Activated naive CD8-positive, alpha-beta T cell (primary cell): Measurements from ENCODE around the gene PSORS1C1.
"Not testable (repeated sequence)": the region's sequence is repeated elsewhere in the genome, so short reads cannot be mapped to it uniquely, and the experiment has no call there.

Experiments used
- H3K27ac Mint-ChIP-seq: one replicate; pipeline ENCODE4 v1.8.0; 2021; ENCODE audit warnings: mixed read lengths
- H3K27me3 Mint-ChIP-seq: one replicate; pipeline ENCODE4 v1.8.0; 2021; ENCODE audit warnings: mixed read lengths
- H3K36me3 Mint-ChIP-seq: one replicate; pipeline ENCODE4 v1.8.0; 2021; ENCODE audit warnings: mixed read lengths
- H3K4me1 Mint-ChIP-seq: one replicate; pipeline ENCODE4 v1.8.0; 2021; ENCODE audit warnings: low read depth, mixed read lengths
- H3K4me3 Mint-ChIP-seq: one replicate; pipeline ENCODE4 v1.8.0; 2021; ENCODE audit warnings: mild to moderate bottlenecking, mixed read lengths
- H3K9me3 Mint-ChIP-seq: one replicate; pipeline ENCODE4 v1.8.0; 2021; ENCODE audit warnings: low read depth, mixed read lengths

Gene PSORS1C1

GRCh38 chr6:31114541-31114878, at the start of gene PSORS1C1:
PSORS1C1 (plus strand) TSS chr6:31114800; CDS start chr6:31129633, 14,833 bp downstream.
- Mint-ChIP-seq H3K27me3 (no peaks in the 10 kb centered on the region), H3K36me3 (no peaks in the 10 kb centered on the region), H3K4me1 (no peaks in the 10 kb centered on the region), H3K9me3 (no peaks in the 10 kb centered on the region), H3K27ac (no peak within 1 kb of the TSS), H3K4me3 (no peak within 1 kb of the TSS)

- no peaks in the 10 kb centered on the region for H3K36me3 Mint-ChIP-seq
- no peak overlapping the region for H3K4me3 Mint-ChIP-seq
- H3K9me3 Mint-ChIP-seq = no peaks in the 10 kb centered on the region
- H3K4me1 Mint-ChIP-seq = no peaks in the 10 kb centered on the region
- no peak overlapping the region for H3K27ac Mint-ChIP-seq
- no peaks in the 10 kb centered on the region for H3K27me3 Mint-ChIP-seq
Observed at GRCh38 chr6:31065556-31065955, 49.0 kb upstream of the PSORS1C1 start.

GRCh38 chr6:31067028-31067427, 47.6 kb upstream of the PSORS1C1 start:
- H3K27ac Mint-ChIP-seq, H3K4me1 Mint-ChIP-seq, H3K4me3 Mint-ChIP-seq, H3K36me3 Mint-ChIP-seq, H3K27me3 Mint-ChIP-seq, H3K9me3 Mint-ChIP-seq: not testable (repeated sequence)

GRCh38 chr6:31067891-31068668, 46.5 kb upstream of the PSORS1C1 start:
- not testable (repeated sequence) for H3K27ac Mint-ChIP-seq, H3K36me3 Mint-ChIP-seq, H3K4me3 Mint-ChIP-seq, H3K4me1 Mint-ChIP-seq, H3K27me3 Mint-ChIP-seq, H3K9me3 Mint-ChIP-seq

GRCh38 chr6:31068669-31069340, 45.8 kb upstream of the PSORS1C1 start:
- no peak overlapping the region for H3K27ac Mint-ChIP-seq
- H3K27me3 Mint-ChIP-seq = no peaks in the 10 kb centered on the region
- no peaks in the 10 kb centered on the region for H3K9me3 Mint-ChIP-seq
- no peak overlapping the region for H3K4me3 Mint-ChIP-seq
- no peaks in the 10 kb centered on the region for H3K36me3 Mint-ChIP-seq
- no peaks in the 10 kb centered on the region for H3K4me1 Mint-ChIP-seq

GRCh38 chr6:31070711-31071197, 43.8 kb upstream of the PSORS1C1 start:
- H3K4me3 Mint-ChIP-seq = no peak overlapping the region
- H3K4me1 Mint-ChIP-seq = no peaks in the 10 kb centered on the region
- no peaks in the 10 kb centered on the region for H3K36me3 Mint-ChIP-seq

GRCh38 chr6:31074401-31074800, 40.2 kb upstream of the PSORS1C1 start:
- Mint-ChIP-seq H3K27ac (no peak overlapping the region), H3K36me3 (no peaks in the 10 kb centered on the region), H3K4me3 (no peak overlapping the region), H3K9me3 (no peaks in the 10 kb centered on the region), H3K27me3 (no peaks in the 10 kb centered on the region), H3K4me1 (peaks cover 2% of the 10 kb centered on the region)

More at GRCh38 chr6:31070711-31071197, 43.8 kb upstream of the PSORS1C1 start:
- Mint-ChIP-seq H3K27ac (no peak overlapping the region), H3K27me3 (no peaks in the 10 kb centered on the region), H3K9me3 (no peaks in the 10 kb centered on the region)

GRCh38 chr6:31075528-31075927, 39.1 kb upstream of the PSORS1C1 start:
- H3K27ac Mint-ChIP-seq = no peak overlapping the region
- H3K4me3 Mint-ChIP-seq = no peak overlapping the region
- no peaks in the 10 kb centered on the region for H3K27me3 Mint-ChIP-seq
- H3K4me1 Mint-ChIP-seq = peaks cover 9% of the 10 kb centered on the region
- H3K36me3 Mint-ChIP-seq = no peaks in the 10 kb centered on the region
- H3K9me3 Mint-ChIP-seq = no peaks in the 10 kb centered on the region

- Mint-ChIP-seq H3K9me3 (no peaks in the 10 kb centered on the region), H3K27me3 (no peaks in the 10 kb centered on the region), H3K4me3 (no peak overlapping the region), H3K27ac (no peak overlapping the region), H3K36me3 (no peaks in the 10 kb centered on the region), H3K4me1 (peaks cover 9% of the 10 kb centered on the region)
Observed at GRCh38 chr6:31076611-31077010, 38.0 kb upstream of the PSORS1C1 start.

GRCh38 chr6:31079656-31080261, 34.8 kb upstream of the PSORS1C1 start:
- Mint-ChIP-seq H3K27ac (no peak overlapping the region), H3K4me3 (peak overlapping the region; percentile 52), H3K4me1 (peaks cover 11% of the 10 kb centered on the region), H3K9me3 (no peaks in the 10 kb centered on the region), H3K27me3 (no peaks in the 10 kb centered on the region), H3K36me3 (no peaks in the 10 kb centered on the region)

GRCh38 chr6:31081872-31082271, 32.7 kb upstream of the PSORS1C1 start:
- Mint-ChIP-seq H3K4me3 (no peak overlapping the region), H3K36me3 (no peaks in the 10 kb centered on the region), H3K4me1 (peaks cover 13% of the 10 kb centered on the region), H3K27me3 (no peaks in the 10 kb centered on the region), H3K9me3 (no peaks in the 10 kb centered on the region), H3K27ac (no peak overlapping the region)

GRCh38 chr6:31083742-31084354, 30.8 kb upstream of the PSORS1C1 start:
- Mint-ChIP-seq H3K4me1 (peaks cover 21% of the 10 kb centered on the region), H3K9me3 (no peaks in the 10 kb centered on the region), H3K36me3 (no peaks in the 10 kb centered on the region), H3K4me3 (no peak overlapping the region), H3K27me3 (no peaks in the 10 kb centered on the region), H3K27ac (no peak overlapping the region)

- Mint-ChIP-seq H3K4me1 (peaks cover 12% of the 10 kb centered on the region), H3K27me3 (no peaks in the 10 kb centered on the region), H3K4me3 (no peak overlapping the region), H3K36me3 (no peaks in the 10 kb centered on the region), H3K27ac (no peak overlapping the region), H3K9me3 (no peaks in the 10 kb centered on the region)
Observed at GRCh38 chr6:31086788-31087440, 27.7 kb upstream of the PSORS1C1 start.

GRCh38 chr6:31087494-31088089, 27.0 kb upstream of the PSORS1C1 start:
- Mint-ChIP-seq H3K4me1 (peaks cover 15% of the 10 kb centered on the region), H3K36me3 (no peaks in the 10 kb centered on the region), H3K9me3 (no peaks in the 10 kb centered on the region), H3K27me3 (no peaks in the 10 kb centered on the region), H3K27ac (no peak overlapping the region), H3K4me3 (no peak overlapping the region)
